Aorta (tissue), 5 donors: ENCODE data around the gene TIMM29. TPM values are rescaled to one million over a fixed set of nuclear protein-coding genes. Genes with fewer than 3 reads are reported as not detected.

ENCODE experiments used
- ATAC-seq: fragments of 200-7000 bp; cut with Tn5 transposase; one replicate; pipeline ENCODE4 v1.9.1; 2022; ENCODE audit warnings: moderate library complexity; ENCODE audit not compliant: low FRiP score
- DNase-seq, 2 donors: peaks; one replicate each; pipeline ENCODE4 v3.0.0-alpha.2; 2020
- H3K27ac ChIP-seq, 2 donors: one replicate each; pipeline ENCODE4 v1.5.1; 2013; ENCODE audit warnings: low read length in 2 of 2, mild to moderate bottlenecking in 2 of 2, moderate library complexity in 2 of 2, control low read depth in 1 of 2, inconsistent platforms in 1 of 2, low read depth in 1 of 2
- H3K27me3 ChIP-seq, 2 donors: one replicate each; pipeline ENCODE4 v1.6.1; 2013; ENCODE audit warnings: control low read depth in 1 of 2, low read length in 1 of 2, mild to moderate bottlenecking in 1 of 2, moderate library complexity in 1 of 2; ENCODE audit not compliant: insufficient read depth in 2 of 2, control insufficient read depth in 1 of 2
- H3K36me3 ChIP-seq, 2 donors: one replicate each; pipeline ENCODE4 v1.6.1; 2013; ENCODE audit warnings: control low read depth in 1 of 2, low read length in 1 of 2, mild to moderate bottlenecking in 1 of 2; ENCODE audit not compliant: insufficient read depth in 2 of 2, control insufficient read depth in 1 of 2
- H3K4me1 ChIP-seq, 2 donors: one replicate each; pipeline ENCODE4 v1.6.1; 2013; ENCODE audit warnings: low read length in 2 of 2, control low read depth in 1 of 2, mild to moderate bottlenecking in 1 of 2, moderate library complexity in 1 of 2; ENCODE audit not compliant: insufficient read depth in 2 of 2, control insufficient read depth in 1 of 2
- H3K4me3 ChIP-seq, 2 donors: one replicate each; pipeline ENCODE4 v1.5.1; 2013; ENCODE audit warnings: low read length in 2 of 2, control low read depth in 1 of 2, mild to moderate bottlenecking in 1 of 2
- H3K9me3 ChIP-seq: one replicate; pipeline ENCODE4 v1.6.1; 2013; ENCODE audit warnings: mild to moderate bottlenecking, low read length; ENCODE audit not compliant: control insufficient read depth
- WGBS, 2 donors: extraction: QIAGEN DNeasy Blood & Tissue Kit; methylation state at CpG; one replicate each; pipeline ENCODE4 v1.1.7; 2013; 5-methylcytosine and 5-hydroxymethylcytosine counted together
- intact Hi-C, 2 donors: fragments of 100-400 bp; cut with DNase I; formaldehyde crosslinking; loops; one replicate each; pipeline versions ENCODE4 v1.14.2 to v1.15.0; 2022
- polyA plus RNA-seq, 2 donors: library from polyadenylated mRNA; stranded (reverse); fragments of 200-250 nt; gene quantifications; one replicate each; pipeline ENCODE4 v1.2.3, GENCODE V29; 2013
- total RNA-seq, 2 donors: library from RNA; stranded (reverse); fragmentation: NEBNext Ultra II Directional; extraction: Animal tissue kit (Norgen Biotek cat#: 25700); gene quantifications; one replicate each; pipeline ENCODE4 v1.2.1, GENCODE V29; 2021
- donor health status: healthy with polysubstance abuse.
- donor health status: Bipolar disorder and iron deficiency.
- donor health status: DM: no; HTN: no; CAD: no.
- donor health status: DM: no; HTN: no; CAD: no.
- donor health status: DM: yes; HTN: yes; CAD: no.

Gene TIMM29
- total and polyA plus RNA-seq, 4 donors = 13.7 to 16.0 (median 15.5) TPM

- intact Hi-C loops = loop anchor here in 1 of 2 donors (10.0 kb wide), 1 partner anchor 45 kb away; the partner anchor contains the start of gene CARM1
- Histone ChIP-seq H3K27ac (no peak overlapping the region), H3K36me3 (peaks cover 0 to 2% of the 10 kb centered on the region in 2 donors), H3K9me3 (no peaks in the 10 kb centered on the region), H3K27me3 (no peaks in the 10 kb centered on the region), H3K4me1 (no peaks in the 10 kb centered on the region), H3K4me3 (no peak overlapping the region)
- DNase-seq (no peak), ATAC-seq (no peak)
- 75 to 76% methylated on average over 24 to 26 of the region's 26 CpGs for WGBS, 2 donors
Measured at GRCh38 chr19:10919352-10920287, 9.0 kb upstream of the TIMM29 start.

- 77 to 85% methylated on average over 10 of the region's 10 CpGs for WGBS, 2 donors
- ATAC-seq = no peak
- peaks cover 0 to 2% of the 10 kb centered on the region in 2 donors for H3K36me3 ChIP-seq
Measured at GRCh38 chr19:10920288-10920655, 8.3 kb upstream of the TIMM29 start.

GRCh38 chr19:10920781-10921180 lies 7.8 kb upstream of the TIMM29 start:
- Histone ChIP-seq H3K27me3 (no peaks in the 10 kb centered on the region), H3K27ac (no peak overlapping the region), H3K36me3 (peaks cover 0 to 2% of the 10 kb centered on the region in 2 donors), H3K9me3 (no peaks in the 10 kb centered on the region), H3K4me3 (no peak overlapping the region), H3K4me1 (no peaks in the 10 kb centered on the region)
- DNase-seq = no peak
- WGBS, 2 donors = 75 to 76% methylated on average over 16 of the region's 16 CpGs
- intact Hi-C loops = loop anchor here in 1 of 2 donors (10.0 kb wide), 1 partner anchor 46 kb away; the partner anchor contains the start of gene CARM1
- no peak for ATAC-seq

More at GRCh38 chr19:10920288-10920655, 8.3 kb upstream of the TIMM29 start:
- Histone ChIP-seq H3K4me1 (no peaks in the 10 kb centered on the region), H3K9me3 (no peaks in the 10 kb centered on the region), H3K27me3 (no peaks in the 10 kb centered on the region), H3K4me3 (no peak overlapping the region), H3K27ac (no peak overlapping the region)
- intact Hi-C loops = loop anchor here in 1 of 2 donors (10.0 kb wide), 1 partner anchor 45 kb away; the partner anchor contains the start of gene CARM1
- no peak for DNase-seq

GRCh38 chr19:10921199-10921909 lies 7.3 kb upstream of the TIMM29 start:
- Histone ChIP-seq H3K27me3 (no peaks in the 10 kb centered on the region), H3K4me1 (no peaks in the 10 kb centered on the region), H3K9me3 (no peaks in the 10 kb centered on the region), H3K27ac (no peak overlapping the region), H3K4me3 (no peak overlapping the region), H3K36me3 (peaks cover 0 to 2% of the 10 kb centered on the region in 2 donors)
- DNase-seq = no peak
- ATAC-seq = no peak
- 86 to 87% methylated on average over 40 to 43 of the region's 43 CpGs for WGBS, 2 donors
- intact Hi-C loops = loop anchor here in 1 of 2 donors (10.0 kb wide), 1 partner anchor 47 kb away; the partner anchor contains the start of gene CARM1

GRCh38 chr19:10921910-10922637 lies 6.5 kb upstream of the TIMM29 start:
- Histone ChIP-seq H3K36me3 (no peaks in the 10 kb centered on the region), H3K27ac (no peak overlapping the region), H3K9me3 (no peaks in the 10 kb centered on the region), H3K4me3 (no peak overlapping the region), H3K27me3 (no peaks in the 10 kb centered on the region), H3K4me1 (no peaks in the 10 kb centered on the region)
- 70 to 74% methylated on average over 33 of the region's 33 CpGs for WGBS, 2 donors
- intact Hi-C loops = loop anchor here in 1 of 2 donors (10.0 kb wide), 1 partner anchor 47 kb away; the partner anchor contains the start of gene CARM1
- no peak for DNase-seq
- ATAC-seq = no peak

GRCh38 chr19:10922638-10923014 lies 6.0 kb upstream of the TIMM29 start:
- DNase-seq = no peak
- Histone ChIP-seq H3K4me1 (no peaks in the 10 kb centered on the region), H3K27me3 (no peaks in the 10 kb centered on the region), H3K36me3 (no peaks in the 10 kb centered on the region), H3K27ac (no peak overlapping the region), H3K9me3 (no peaks in the 10 kb centered on the region), H3K4me3 (no peak overlapping the region)
- ATAC-seq = no peak
- 79 to 83% methylated on average over 13 of the region's 13 CpGs for WGBS, 2 donors
- intact Hi-C loops = loop anchor here in 1 of 2 donors (10.0 kb wide), 1 partner anchor 48 kb away; the partner anchor contains the start of gene CARM1

- WGBS, 2 donors = 86 to 87% methylated on average over 29 of the region's 29 CpGs
- Histone ChIP-seq H3K4me1 (no peaks in the 10 kb centered on the region), H3K4me3 (no peak overlapping the region), H3K27me3 (no peaks in the 10 kb centered on the region), H3K9me3 (no peaks in the 10 kb centered on the region), H3K27ac (no peak overlapping the region), H3K36me3 (no peaks in the 10 kb centered on the region)
- intact Hi-C loops = loop anchor here in 1 of 2 donors (10.0 kb wide), 1 partner anchor 49 kb away; the partner anchor contains the start of gene CARM1
- ATAC-seq = no peak
- no peak for DNase-seq
Measured at GRCh38 chr19:10923260-10924112, 5.1 kb upstream of the TIMM29 start.
